SU-DHL-6 (cell line): ENCODE measurements around the gene STK36.

ENCODE experiments used
- EZH2phosphoT487 ChIP-seq: fragments of 200-600 bp; sonication (generic), shearing (Covaris generic); conservative IDR thresholded peaks from 2 replicates; pipeline ENCODE4 v1.6.1; 2018; ENCODE audit warnings: mild to moderate bottlenecking, antibody characterized with exemption, low read length, moderate library complexity, mixed read lengths
- TF ChIP-seq, protein P1 (sequence below): fragments of 200-600 bp; sonication (generic); IDR thresholded peaks from one replicate; pipeline ENCODE4 v1.5.1; 2017; ENCODE audit warnings: antibody characterized with exemption, mild to moderate bottlenecking, low read length, moderate library complexity; ENCODE audit not compliant: insufficient read depth, poor library complexity, severe bottlenecking

DNA sequence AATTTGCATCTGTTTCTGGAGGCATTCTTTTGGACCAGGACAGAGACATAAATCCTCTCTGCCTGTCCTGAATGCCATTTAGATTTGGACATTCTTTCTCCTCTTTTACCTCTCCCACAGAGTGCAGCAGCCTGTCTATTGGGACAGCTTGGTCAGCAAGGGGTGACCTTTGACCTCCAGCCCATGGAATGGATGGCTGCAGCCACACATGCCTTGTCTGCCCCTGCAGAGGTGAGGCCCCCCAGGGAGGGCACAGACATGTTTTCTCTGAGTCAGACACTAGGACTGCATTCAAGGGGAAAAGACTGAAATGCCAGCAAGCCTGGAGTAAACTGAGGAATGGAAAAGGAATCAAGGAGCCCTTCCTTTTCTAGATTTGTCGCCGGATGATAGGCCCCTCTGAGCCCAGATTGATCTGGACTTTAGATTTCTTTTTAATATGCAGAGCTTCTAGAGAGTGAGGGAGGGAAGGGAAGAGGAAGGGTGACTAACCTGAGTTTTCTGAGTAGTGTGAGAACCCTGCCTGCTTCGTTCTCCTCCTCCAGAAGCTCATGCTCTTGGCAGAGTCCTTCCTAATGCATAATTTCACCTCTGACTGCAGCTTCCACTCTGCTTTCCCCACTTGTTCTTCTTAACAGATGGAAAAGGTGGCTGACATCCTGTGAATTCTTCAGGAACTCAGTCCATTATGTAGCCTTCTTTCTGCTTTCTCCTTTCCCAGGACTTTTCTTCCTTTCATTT lies 22.7 kb downstream of the STK36 start:
- TF ChIP-seq, protein P1, sequence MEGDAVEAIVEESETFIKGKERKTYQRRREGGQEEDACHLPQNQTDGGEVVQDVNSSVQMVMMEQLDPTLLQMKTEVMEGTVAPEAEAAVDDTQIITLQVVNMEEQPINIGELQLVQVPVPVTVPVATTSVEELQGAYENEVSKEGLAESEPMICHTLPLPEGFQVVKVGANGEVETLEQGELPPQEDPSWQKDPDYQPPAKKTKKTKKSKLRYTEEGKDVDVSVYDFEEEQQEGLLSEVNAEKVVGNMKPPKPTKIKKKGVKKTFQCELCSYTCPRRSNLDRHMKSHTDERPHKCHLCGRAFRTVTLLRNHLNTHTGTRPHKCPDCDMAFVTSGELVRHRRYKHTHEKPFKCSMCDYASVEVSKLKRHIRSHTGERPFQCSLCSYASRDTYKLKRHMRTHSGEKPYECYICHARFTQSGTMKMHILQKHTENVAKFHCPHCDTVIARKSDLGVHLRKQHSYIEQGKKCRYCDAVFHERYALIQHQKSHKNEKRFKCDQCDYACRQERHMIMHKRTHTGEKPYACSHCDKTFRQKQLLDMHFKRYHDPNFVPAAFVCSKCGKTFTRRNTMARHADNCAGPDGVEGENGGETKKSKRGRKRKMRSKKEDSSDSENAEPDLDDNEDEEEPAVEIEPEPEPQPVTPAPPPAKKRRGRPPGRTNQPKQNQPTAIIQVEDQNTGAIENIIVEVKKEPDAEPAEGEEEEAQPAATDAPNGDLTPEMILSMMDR = no peak
- TF ChIP-seq EZH2phosphoT487 = no peak
